T-helper 2 cell (primary cell): Measurements from ENCODE around the gene KCNN3.

Source experiments
- DNase-seq, 5 experiments: peaks; one replicate each; pipeline versions ENCODE4 v3.0.0 to v3.0.0-alpha.2; 2012 to 2022

KCNN3 gene

GRCh38 chr1:154747740-154748404 lies 122.2 kb downstream of the KCNN3 start:
- DNase-seq, result peak in 2 of 5 experiments; percentile 17 to 91

- no peak for DNase-seq
These were observed 122.7 kb downstream of the KCNN3 start for GRCh38 chr1:154747380-154747739.

- DNase-seq, result peak in 1 of 5 experiments; percentile 63
These were observed 123.3 kb downstream of the KCNN3 start for GRCh38 chr1:154746622-154747299.

GRCh38 chr1:154745750-154746425 lies 124.2 kb downstream of the KCNN3 start:
- no peak for DNase-seq

GRCh38 chr1:154745286-154745731 lies 124.8 kb downstream of the KCNN3 start:
- DNase-seq, result peak in 1 of 5 experiments; percentile 93

- DNase-seq, result no peak
These were observed 125.6 kb downstream of the KCNN3 start for GRCh38 chr1:154744352-154745035.

- DNase-seq, result no peak
These were observed 126.5 kb downstream of the KCNN3 start for GRCh38 chr1:154743526-154744036.

GRCh38 chr1:154742606-154743005 lies 127.5 kb downstream of the KCNN3 start:
- DNase-seq, result no peak

GRCh38 chr1:154741741-154742495 lies 128.2 kb downstream of the KCNN3 start:
- no peak for DNase-seq

GRCh38 chr1:154741327-154741726 lies 128.8 kb downstream of the KCNN3 start:
- no peak for DNase-seq

GRCh38 chr1:154739654-154740053 lies 130.4 kb downstream of the KCNN3 start:
- DNase-seq, result peak in 1 of 5 experiments; percentile 57

- peak in 2 of 5 experiments; percentile 35 to 39 for DNase-seq
These were observed 133.2 kb downstream of the KCNN3 start for GRCh38 chr1:154736841-154737240.

GRCh38 chr1:154735804-154736168 lies 134.3 kb downstream of the KCNN3 start:
- DNase-seq, result peak in 1 of 5 experiments; percentile 59

- DNase-seq, result no peak
These were observed 134.8 kb downstream of the KCNN3 start for GRCh38 chr1:154735061-154735803.

- DNase-seq, result no peak
These were observed 136.5 kb downstream of the KCNN3 start for GRCh38 chr1:154733621-154734020.

GRCh38 chr1:154730986-154731489 lies 139.0 kb downstream of the KCNN3 start:
- DNase-seq, result no peak

- no peak for DNase-seq
These were observed 139.8 kb downstream of the KCNN3 start for GRCh38 chr1:154730259-154730658.

GRCh38 chr1:154729577-154729976 lies 140.5 kb downstream of the KCNN3 start:
- peak in 1 of 5 experiments; percentile 59 for DNase-seq

GRCh38 chr1:154729031-154729442 lies 141.0 kb downstream of the KCNN3 start:
- DNase-seq, result no peak

GRCh38 chr1:154726896-154727753 lies 143.0 kb downstream of the KCNN3 start:
- DNase-seq, result no peak
